OCI-LY1 (cell line): ENCODE results near the gene COA1.
A peak's percentile ranks its signal among the peaks of the same experiment; 100 is the strongest.

Source experiments
- H2AFZ ChIP-seq: fragments of 200-600 bp; sonication (generic), shearing (Covaris generic); 2 replicates; pipeline ENCODE4 v1.6.0; 2014; ENCODE audit warnings: antibody characterized with exemption, mild to moderate bottlenecking, low read length
- H3F3A ChIP-seq: fragments of 200-600 bp; sonication (generic), shearing (Covaris generic); 2 replicates; pipeline ENCODE4 v1.6.0; 2014; ENCODE audit warnings: mild to moderate bottlenecking, antibody characterized with exemption, low read length, moderate library complexity; ENCODE audit not compliant: insufficient read depth
- H3K27ac ChIP-seq: fragments of 200-600 bp; sonication (generic); 2 replicates; pipeline ENCODE4 v1.5.1; 2014; ENCODE audit warnings: low read length, mixed run types, mild to moderate bottlenecking, low read depth; ENCODE audit not compliant: poor library complexity, severe bottlenecking
- H3K27me3 ChIP-seq: fragments of 200-600 bp; sonication (generic); 2 replicates; pipeline ENCODE4 v1.6.0; 2014; ENCODE audit warnings: antibody characterized with exemption, mild to moderate bottlenecking, low read length, moderate library complexity; ENCODE audit not compliant: insufficient read depth
- H3K36me3 ChIP-seq: fragments of 200-600 bp; sonication (generic); 2 replicates; pipeline ENCODE4 v1.6.1; 2014; ENCODE audit warnings: mild to moderate bottlenecking, antibody characterized with exemption, low read length, moderate library complexity, mixed read lengths; ENCODE audit not compliant: insufficient read depth
- H3K4me1 ChIP-seq: fragments of 200-600 bp; sonication (generic); 2 replicates; pipeline ENCODE4 v1.5.1; 2014; ENCODE audit warnings: mild to moderate bottlenecking, low read length, moderate library complexity; ENCODE audit not compliant: insufficient read depth, severe bottlenecking
- H3K4me2 ChIP-seq: fragments of 200-600 bp; sonication (generic), shearing (Covaris generic); 2 replicates; pipeline ENCODE4 v1.6.1; 2014; ENCODE audit warnings: low read length
- H3K4me3 ChIP-seq: fragments of 200-600 bp; sonication (generic); 2 replicates; pipeline ENCODE4 v1.5.1; 2014; ENCODE audit warnings: low read length, low read depth, mild to moderate bottlenecking, mixed read lengths; ENCODE audit not compliant: poor library complexity, severe bottlenecking
- H3K79me2 ChIP-seq: fragments of 200-600 bp; shearing (Covaris generic); 2 replicates; pipeline ENCODE4 v1.6.1; 2016; ENCODE audit warnings: mixed run types, low read length, mixed read lengths; ENCODE audit not compliant: insufficient read depth
- H3K9ac ChIP-seq: fragments of 200-600 bp; sonication (generic), shearing (Covaris generic); 2 replicates; pipeline ENCODE4 v1.6.1; 2014; ENCODE audit warnings: mild to moderate bottlenecking, low read length, mixed read lengths
- H3K9me2 ChIP-seq: fragments of 200-600 bp; sonication (generic), shearing (Covaris generic); 2 replicates; pipeline ENCODE4 v1.6.1; 2014; ENCODE audit warnings: low read depth, mild to moderate bottlenecking, low read length, mixed read lengths
- H3K9me3 ChIP-seq: fragments of 200-600 bp; shearing (Covaris generic); 2 replicates; pipeline ENCODE4 v1.6.1; 2014; ENCODE audit warnings: low read length, mixed read lengths
- H4K20me1 ChIP-seq: fragments of 200-600 bp; sonication (generic), shearing (Covaris generic); 2 replicates; pipeline ENCODE4 v1.6.0; 2016; ENCODE audit warnings: mild to moderate bottlenecking, low read length; ENCODE audit not compliant: insufficient read depth
- CTCF ChIP-seq: fragments of 200-600 bp; sonication (generic), shearing (Covaris generic); IDR thresholded peaks from 2 replicates; pipeline ENCODE4 v1.5.1; 2017; ENCODE audit warnings: mild to moderate bottlenecking, antibody characterized with exemption, low read length, moderate library complexity, mixed read lengths
- EZH2 ChIP-seq: fragments of 200-600 bp; sonication (generic), shearing (Covaris generic); IDR thresholded peaks from 2 replicates; pipeline ENCODE4 v1.8.0; 2017; ENCODE audit warnings: borderline replicate concordance, mixed run types, mild to moderate bottlenecking, antibody characterized with exemption, low read length, moderate library complexity, mixed read lengths

The COA1 gene

DNA sequence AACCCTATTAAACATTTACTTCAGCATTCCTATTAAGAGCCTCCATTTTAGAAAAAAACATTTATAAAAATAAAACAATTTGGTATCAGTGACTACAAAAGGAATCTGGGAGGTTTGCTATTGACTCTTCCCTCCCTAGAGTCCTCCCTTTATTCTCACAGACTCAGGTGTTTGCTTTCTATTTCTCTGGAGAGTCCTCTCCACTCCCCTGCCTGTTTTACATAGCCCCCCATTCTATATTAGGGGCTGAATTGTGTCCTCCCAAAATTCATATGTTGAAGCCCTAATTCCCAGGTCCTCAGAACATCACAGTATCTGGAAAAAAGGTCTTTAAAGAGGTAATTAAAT lies 69.8 kb downstream of the COA1 start:
- no peaks in the 10 kb centered on the region for H3K27me3 ChIP-seq
- no peak overlapping the region for H2AFZ ChIP-seq
- peak overlapping the region; percentile 46 for H3K27ac ChIP-seq
- H4K20me1 ChIP-seq: no peaks in the 10 kb centered on the region
- peaks cover 26% of the 10 kb centered on the region; the same call in 1 of the 2 replicates for H3K79me2 ChIP-seq
- H3K36me3 ChIP-seq: peaks cover 31% of the 10 kb centered on the region
- no peaks in the 10 kb centered on the region for H3K9me3 ChIP-seq
- H3K4me3 ChIP-seq: no peak overlapping the region
- H3K9me2 ChIP-seq: no peaks in the 10 kb centered on the region
- no peaks in the 10 kb centered on the region for H3F3A ChIP-seq
- H3K9ac ChIP-seq: no peak overlapping the region
- H3K4me1 ChIP-seq: peaks cover 37% of the 10 kb centered on the region
- no peak for TF ChIP-seq EZH2
- no peak for TF ChIP-seq CTCF
- no peak overlapping the region; the same call in 1 of the 2 replicates for H3K4me2 ChIP-seq

- H4K20me1 ChIP-seq: no peaks in the 10 kb centered on the region
- TF ChIP-seq EZH2 (no peak), CTCF (no peak)
- peak overlapping the region; percentile 2; the same call in 1 of the 2 replicates for H3K4me2 ChIP-seq
- no peaks in the 10 kb centered on the region for H3K9me2 ChIP-seq
- no peaks in the 10 kb centered on the region for H3K9me3 ChIP-seq
- H2AFZ ChIP-seq: no peak overlapping the region
- H3K27me3 ChIP-seq: no peaks in the 10 kb centered on the region
- no peaks in the 10 kb centered on the region for H3F3A ChIP-seq
- peaks cover 31% of the 10 kb centered on the region for H3K36me3 ChIP-seq
- peaks cover 38% of the 10 kb centered on the region for H3K4me1 ChIP-seq
- H3K9ac ChIP-seq: no peak overlapping the region; the same call in 1 of the 2 replicates
- H3K27ac ChIP-seq: peak overlapping the region; percentile 46
- peaks cover 23% of the 10 kb centered on the region; the same call in 1 of the 2 replicates for H3K79me2 ChIP-seq
- H3K4me3 ChIP-seq: no peak overlapping the region
These were observed 70.4 kb downstream of the COA1 start for GRCh38 chr7:43658718-43659548.

GRCh38 chr7:43656997-43657396 lies 72.3 kb downstream of the COA1 start:
- H4K20me1 ChIP-seq: no peaks in the 10 kb centered on the region
- no peak overlapping the region for H2AFZ ChIP-seq
- no peaks in the 10 kb centered on the region for H3K9me3 ChIP-seq
- H3K9ac ChIP-seq: no peak overlapping the region
- H3K36me3 ChIP-seq: peaks cover 23% of the 10 kb centered on the region
- no peak overlapping the region for H3K4me3 ChIP-seq
- no peak overlapping the region for H3K27ac ChIP-seq
- 0 out of 2 replicates have a peak, but pooled peaks cover 2% of the 10 kb centered on the region for H3F3A ChIP-seq
- no peak overlapping the region for H3K4me2 ChIP-seq
- peaks cover 29% of the 10 kb centered on the region; the same call in 1 of the 2 replicates for H3K79me2 ChIP-seq
- no peaks in the 10 kb centered on the region for H3K27me3 ChIP-seq
- peaks cover 57% of the 10 kb centered on the region for H3K4me1 ChIP-seq
- TF ChIP-seq CTCF (no peak), EZH2 (no peak)
- H3K9me2 ChIP-seq: no peaks in the 10 kb centered on the region
